ENCODE data around the gene BHLHE41.

The BHLHE41 gene

DNA sequence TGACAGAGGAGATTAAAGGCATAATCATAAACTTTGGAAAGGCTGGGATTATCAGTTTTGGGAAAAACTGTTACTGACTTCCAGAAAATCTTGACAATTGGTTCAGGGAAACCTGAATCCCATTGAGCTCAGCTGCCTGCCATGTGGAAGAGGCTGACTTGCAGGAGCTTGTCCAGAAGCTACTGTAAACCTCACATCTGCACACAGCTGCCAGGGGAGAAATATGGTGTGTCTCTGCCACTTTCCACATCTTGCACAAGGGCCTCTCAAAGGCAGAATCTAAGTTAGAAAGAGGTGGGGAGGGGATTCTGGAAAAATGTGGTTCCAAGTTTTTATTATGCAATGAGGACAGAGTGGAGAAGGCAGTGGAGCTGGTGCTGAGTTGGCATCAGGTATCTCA lies 8.7 kb upstream of the BHLHE41 start:
- DNase-seq = no peak

GRCh38 chr12:26132866-26133265 lies 8.0 kb upstream of the BHLHE41 start:
- DNase-seq = no peak

DNA sequence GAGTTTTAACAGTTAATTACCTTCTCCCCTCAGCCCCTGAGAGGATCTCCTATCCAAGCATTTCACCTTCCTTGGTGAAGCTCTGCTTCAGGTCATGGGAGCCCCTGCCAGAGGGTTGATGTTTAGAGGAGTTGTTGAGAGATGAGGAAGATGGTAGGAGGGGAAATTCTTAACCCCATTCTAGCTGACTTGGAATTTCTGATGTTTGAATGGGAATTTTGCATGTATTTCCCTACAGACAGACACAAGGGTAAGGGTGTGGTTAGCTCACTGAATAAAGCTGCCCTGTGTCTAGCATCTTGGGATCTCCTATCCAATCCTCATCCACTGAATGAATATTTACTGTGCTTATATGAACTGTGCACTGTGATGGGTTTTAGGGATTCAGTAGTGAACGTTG lies 7.1 kb upstream of the BHLHE41 start:
- no peak for DNase-seq

- DNase-seq = no peak
Observed at GRCh38 chr12:26130728-26131127, 5.9 kb upstream of the BHLHE41 start.

GRCh38 chr12:26128168-26128567 lies 3.3 kb upstream of the BHLHE41 start:
- no peak for DNase-seq

GRCh38 chr12:26127404-26127803 lies 2.6 kb upstream of the BHLHE41 start:
- DNase-seq = no peak

DNA sequence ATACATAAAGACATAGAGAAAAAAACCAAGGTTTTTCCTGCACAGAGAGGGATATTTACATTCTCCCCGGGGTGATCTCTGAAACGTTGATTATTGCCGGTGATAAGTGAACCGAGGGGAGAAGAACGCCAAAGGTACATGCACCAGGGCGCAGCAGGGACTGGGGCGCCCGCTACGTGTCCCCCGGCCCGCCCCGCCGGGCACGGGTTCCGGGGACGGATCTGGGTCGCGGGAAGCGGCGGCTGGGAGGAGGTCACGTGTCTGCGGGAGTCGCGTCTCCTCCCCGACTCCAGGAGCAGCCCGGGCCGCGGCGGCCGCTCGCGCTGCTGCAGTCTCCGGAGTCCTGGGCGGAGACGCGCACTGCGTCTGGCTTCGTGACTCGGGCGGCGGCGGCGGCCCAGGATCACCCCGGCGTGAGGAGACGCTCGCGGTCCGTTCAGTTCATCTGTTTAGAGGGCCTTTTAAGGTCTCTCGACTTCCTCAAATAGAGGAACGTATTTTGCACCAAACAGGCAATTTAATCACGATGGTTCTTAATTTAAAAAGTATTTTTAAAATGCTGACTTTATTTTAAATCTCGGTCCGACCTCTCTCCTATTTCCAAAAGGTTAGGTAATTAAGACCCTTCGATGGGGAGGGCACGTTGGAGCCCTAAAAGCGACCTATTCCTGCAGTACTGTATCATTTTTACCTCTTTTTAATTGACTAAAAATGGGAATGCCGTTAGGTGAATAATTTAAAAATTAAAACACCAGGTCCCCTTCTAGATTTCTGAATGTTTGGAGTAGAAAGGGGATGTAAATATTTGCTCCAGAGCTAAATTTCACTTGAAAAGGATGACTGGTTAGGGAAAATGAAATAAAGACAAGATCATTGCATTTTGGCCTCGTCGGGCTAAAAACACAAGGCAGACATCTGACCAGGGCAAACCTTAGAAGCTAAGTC lies 1.8 kb upstream of the BHLHE41 start:
- peak; percentile 85 for DNase-seq

DNA sequence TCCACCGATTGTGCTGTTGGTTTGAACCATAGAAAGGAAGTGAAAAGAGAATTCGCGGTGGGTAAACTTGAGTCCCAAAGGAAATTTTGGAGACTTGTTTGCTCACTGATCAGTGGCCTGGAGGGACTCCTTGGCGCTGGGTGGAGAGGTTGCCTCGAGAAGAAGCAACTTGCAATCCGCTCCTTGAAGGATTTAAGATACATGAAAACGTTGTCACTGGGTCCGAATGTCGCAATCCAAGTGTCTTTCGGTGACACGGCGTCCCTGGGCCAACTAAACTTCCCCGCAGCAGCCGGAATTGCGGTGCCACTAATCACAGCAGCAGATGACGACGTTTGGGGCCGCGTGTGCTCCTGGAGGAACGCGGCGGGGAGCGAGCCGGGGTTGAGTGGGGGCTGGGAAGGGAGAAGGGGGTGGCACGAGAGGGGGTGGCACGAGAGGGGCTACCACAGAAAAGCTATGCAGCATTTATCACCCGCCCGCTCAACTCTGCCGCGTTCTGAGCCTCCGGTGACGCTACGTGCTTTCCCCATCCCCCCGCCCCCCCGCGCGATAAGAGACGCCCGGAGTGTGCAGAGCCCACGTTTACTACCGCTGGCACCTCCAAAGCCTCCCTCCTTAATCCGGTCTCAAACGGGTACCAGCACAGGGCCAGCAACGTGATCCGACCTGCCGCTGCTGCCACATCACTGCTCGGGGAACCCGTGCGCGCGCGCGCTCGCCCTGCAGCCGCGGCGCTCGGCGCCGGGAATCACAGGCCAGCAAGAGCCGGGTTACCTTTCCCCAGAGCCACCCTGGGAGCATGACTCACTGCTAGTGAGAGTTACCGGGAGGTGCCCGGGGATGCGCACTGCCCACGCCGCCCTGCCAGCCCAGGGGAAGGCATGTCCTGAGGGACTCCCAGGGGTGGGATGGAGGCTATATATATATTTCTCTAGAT lies 833 bp upstream of the BHLHE41 start:
- peak; percentile 78 for DNase-seq

GRCh38 chr12:26123482-26123980 lies 1.3 kb downstream of the BHLHE41 start:
- DNase-seq = no peak

- peak; percentile 66 for DNase-seq
Observed at GRCh38 chr12:26122681-26123481, 2.0 kb downstream of the BHLHE41 start.

- DNase-seq = peak; percentile 63
Observed at GRCh38 chr12:26122061-26122680, 2.7 kb downstream of the BHLHE41 start.

GRCh38 chr12:26121323-26122060 lies 3.3 kb downstream of the BHLHE41 start:
- DNase-seq = no peak

- no peak for DNase-seq
Observed at GRCh38 chr12:26120561-26121274, 4.1 kb downstream of the BHLHE41 start.

DNA sequence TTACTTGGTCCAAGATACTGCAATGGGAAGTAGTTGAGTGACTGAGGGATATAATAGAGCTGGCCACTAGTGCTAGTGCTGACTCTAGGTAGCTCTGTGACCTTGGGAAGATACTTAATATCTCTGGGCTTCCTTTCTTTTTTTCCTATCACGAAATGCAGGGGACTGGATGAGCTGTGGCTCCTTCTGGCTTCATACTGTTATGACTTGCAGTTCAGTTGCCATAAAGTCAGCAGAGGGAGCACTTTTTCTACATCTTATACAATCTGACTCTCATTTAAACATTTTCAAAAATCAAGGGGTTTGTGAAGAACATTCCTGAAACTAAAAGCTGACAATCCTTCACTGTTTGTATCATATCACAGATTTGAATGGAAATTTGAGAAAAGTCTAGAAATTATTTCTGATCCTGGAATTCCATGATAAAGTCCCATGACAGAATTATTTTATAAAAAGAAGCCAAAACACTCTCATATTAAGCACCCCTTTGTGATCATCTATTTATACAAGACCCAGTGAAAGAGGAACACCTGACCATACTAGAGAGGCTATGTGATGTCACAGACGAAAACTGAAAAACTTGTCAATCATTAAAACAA lies 5.3 kb downstream of the BHLHE41 start:
- DNase-seq = no peak

GRCh38 chr12:26118308-26118707 lies 6.5 kb downstream of the BHLHE41 start:
- DNase-seq = no peak

- DNase-seq = no peak
Observed at GRCh38 chr12:26116829-26117715, 7.8 kb downstream of the BHLHE41 start.

DNA sequence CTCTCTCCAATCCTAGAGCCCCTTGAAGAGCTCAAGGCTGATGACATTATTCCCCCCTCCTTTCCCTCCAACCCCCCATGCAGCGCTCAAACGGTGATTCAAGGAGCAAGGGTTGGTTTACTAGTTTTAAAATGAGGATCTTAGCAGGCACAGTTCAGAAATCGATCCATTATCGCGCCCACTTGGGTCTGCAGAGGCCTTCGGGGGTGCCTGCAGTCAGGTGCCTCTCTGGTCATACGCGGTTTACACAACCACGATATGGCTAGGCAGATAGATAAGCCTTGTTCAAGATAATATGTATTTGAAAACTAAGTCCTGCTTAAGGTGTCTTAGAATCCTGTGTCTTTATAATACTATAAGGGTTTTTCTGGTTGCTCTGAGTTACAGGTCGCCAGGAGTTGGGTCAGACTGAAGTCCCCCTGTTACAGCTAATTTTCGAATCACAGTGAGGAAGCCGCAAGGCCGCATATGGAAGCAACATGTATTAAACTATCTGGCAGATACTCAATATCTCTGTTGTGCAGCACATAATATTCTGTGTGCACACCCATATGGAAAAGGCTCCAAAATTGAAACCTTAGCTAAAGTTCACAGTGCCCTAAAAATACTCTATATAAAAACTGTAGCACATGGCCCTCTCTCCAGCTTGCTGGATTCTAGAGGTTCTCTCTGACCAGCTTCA lies 10.0 kb downstream of the BHLHE41 start:
- DNase-seq = no peak
